Stomach (tissue), 4 donors: ENCODE measurements around the gene ASPHD1.

ENCODE experiments used
- EP300 ChIP-seq: sonication (generic); formaldehyde crosslinking; IDR thresholded peaks from one replicate; pipeline ENCODE4 v1.6.1; 2017; ENCODE audit warnings: antibody characterized with exemption
- POLR2A ChIP-seq, 4 donors: fragments of 450-650 bp; IDR thresholded peaks; one replicate each; pipeline ENCODE4 v1.6.1; 2016; ENCODE audit warnings: antibody characterized with exemption in 4 of 4, control low read depth in 2 of 4, mild to moderate bottlenecking in 1 of 4, moderate library complexity in 1 of 4
- POLR2AphosphoS5 ChIP-seq, 3 donors: sonication (generic); formaldehyde crosslinking; IDR thresholded peaks; one replicate each; pipeline ENCODE4 v1.6.1; 2016; ENCODE audit warnings: antibody characterized with exemption in 3 of 3
- TF ChIP-seq, protein P1 (sequence below), 7 experiments: fragments of 450-650 bp in 4 of 7; fragments of 200-600 bp in 3 of 7; sonication (generic) in 3 of 7; IDR thresholded peaks; one replicate each; pipeline ENCODE4 v1.5.1; 2016 to 2019; ENCODE audit warnings: antibody characterized with exemption in 7 of 7, control low read depth in 2 of 7, mild to moderate bottlenecking in 1 of 7

DNA sequence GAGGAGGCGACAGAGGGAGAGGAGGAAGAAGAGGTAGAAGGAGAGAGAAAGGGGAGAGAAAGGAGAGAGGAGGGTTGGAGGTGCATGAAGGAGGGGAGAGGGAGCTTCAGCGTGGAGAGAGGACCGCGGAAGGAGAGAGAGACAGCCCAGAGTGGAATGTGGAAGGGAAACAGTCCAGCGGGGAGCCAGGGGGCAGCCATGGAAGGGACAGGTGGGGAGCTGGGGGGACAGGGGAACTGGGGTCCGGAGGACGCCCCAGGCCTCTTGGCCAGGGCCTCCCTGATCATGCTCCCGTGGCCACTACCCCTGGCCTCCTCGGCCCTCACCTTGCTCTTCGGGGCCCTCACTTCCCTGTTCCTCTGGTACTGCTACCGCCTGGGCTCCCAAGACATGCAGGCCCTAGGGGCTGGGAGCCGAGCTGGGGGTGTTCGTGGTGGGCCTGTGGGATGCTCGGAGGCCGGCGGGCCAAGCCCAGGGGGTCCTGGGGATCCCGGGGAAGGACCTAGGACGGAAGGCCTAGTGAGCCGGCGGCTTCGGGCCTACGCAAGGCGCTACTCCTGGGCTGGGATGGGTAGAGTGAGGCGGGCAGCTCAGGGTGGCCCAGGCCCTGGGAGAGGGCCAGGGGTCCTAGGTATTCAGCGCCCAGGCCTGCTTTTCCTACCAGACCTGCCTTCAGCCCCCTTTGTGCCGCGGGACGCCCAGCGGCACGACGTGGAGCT lies 759 bp downstream of the ASPHD1 start:
- TF ChIP-seq, protein P1, sequence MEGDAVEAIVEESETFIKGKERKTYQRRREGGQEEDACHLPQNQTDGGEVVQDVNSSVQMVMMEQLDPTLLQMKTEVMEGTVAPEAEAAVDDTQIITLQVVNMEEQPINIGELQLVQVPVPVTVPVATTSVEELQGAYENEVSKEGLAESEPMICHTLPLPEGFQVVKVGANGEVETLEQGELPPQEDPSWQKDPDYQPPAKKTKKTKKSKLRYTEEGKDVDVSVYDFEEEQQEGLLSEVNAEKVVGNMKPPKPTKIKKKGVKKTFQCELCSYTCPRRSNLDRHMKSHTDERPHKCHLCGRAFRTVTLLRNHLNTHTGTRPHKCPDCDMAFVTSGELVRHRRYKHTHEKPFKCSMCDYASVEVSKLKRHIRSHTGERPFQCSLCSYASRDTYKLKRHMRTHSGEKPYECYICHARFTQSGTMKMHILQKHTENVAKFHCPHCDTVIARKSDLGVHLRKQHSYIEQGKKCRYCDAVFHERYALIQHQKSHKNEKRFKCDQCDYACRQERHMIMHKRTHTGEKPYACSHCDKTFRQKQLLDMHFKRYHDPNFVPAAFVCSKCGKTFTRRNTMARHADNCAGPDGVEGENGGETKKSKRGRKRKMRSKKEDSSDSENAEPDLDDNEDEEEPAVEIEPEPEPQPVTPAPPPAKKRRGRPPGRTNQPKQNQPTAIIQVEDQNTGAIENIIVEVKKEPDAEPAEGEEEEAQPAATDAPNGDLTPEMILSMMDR (IDR thresholded peaks at IDR 0.05): no peak
- TF ChIP-seq POLR2A (IDR thresholded peaks at IDR 0.05): no peak
- TF ChIP-seq POLR2AphosphoS5 (IDR thresholded peaks at IDR 0.05): no peak
- no peak for TF ChIP-seq EP300
